IMR-90 (cell line): Measurements from ENCODE around the gene TXNDC16. TPM values are rescaled to one million over a fixed set of nuclear protein-coding genes. Genes with fewer than 3 reads are reported as not detected.

ENCODE experiments used
- ATAC-seq: fragments of 200-7000 bp; cut with Tn5 transposase; 2 replicates; pipeline ENCODE4 v1.9.1; 2020; ENCODE audit warnings: low read depth, mild to moderate bottlenecking, moderate library complexity
- BruUV-seq: library from RNA; stranded (reverse); fragments of 400-500 nt; replicated peaks from 2 replicates; lab custom pipeline; 2021; lab: Mats Ljungman, UMichigan
- CTCF ChIA-PET: fragments of 300-600 bp; formaldehyde crosslinking; extraction: SDS; loops from one replicate; lab custom pipeline; 2021; ENCODE audit warnings: antibody characterized with exemption; lab: Yijun Ruan, JAX
- POLR2A ChIA-PET: fragments of 300-600 bp; sonication (Branson Sonifier 250); formaldehyde crosslinking; loops from one replicate; lab custom pipeline; 2022; ENCODE audit warnings: antibody characterized with exemption; ENCODE audit not compliant: unreplicated experiment; lab: Charles Lee
- DNase-seq: peaks from one replicate; pipeline ENCODE4 v3.0.0; 2013
- H2AFZ ChIP-seq: replicated peaks from 2 replicates; pipeline ENCODE3; 2013; ENCODE audit warnings: low read length, mild to moderate bottlenecking; ENCODE audit not compliant: poor library complexity
- H2AK5ac ChIP-seq: 2 replicates; pipeline ENCODE4 v1.6.1; 2013; ENCODE audit warnings: low read depth, low read length, inconsistent platforms
- H2AK9ac ChIP-seq: replicated peaks from 2 replicates; pipeline ENCODE3; 2013; ENCODE audit warnings: mild to moderate bottlenecking, low read depth, low read length, moderate library complexity; ENCODE audit not compliant: poor library complexity
- H2BK120ac ChIP-seq: 2 replicates; pipeline ENCODE4 v1.6.1; 2013; ENCODE audit warnings: low read depth, low read length, inconsistent platforms
- H2BK15ac ChIP-seq: 3 replicates; pipeline ENCODE4 v1.6.1; 2013; ENCODE audit warnings: low read depth, low read length, inconsistent platforms
- H2BK20ac ChIP-seq: 2 replicates; pipeline ENCODE4 v1.6.1; 2013; ENCODE audit warnings: low read depth, mild to moderate bottlenecking, inconsistent platforms, low read length, moderate library complexity
- H2BK5ac ChIP-seq: 2 replicates; pipeline ENCODE4 v1.6.1; 2013; ENCODE audit warnings: mild to moderate bottlenecking, low read depth, low read length, inconsistent platforms; ENCODE audit not compliant: poor library complexity, severe bottlenecking
- H3K14ac ChIP-seq: replicated peaks from 2 replicates; pipeline ENCODE4 v1.6.1; 2013; ENCODE audit warnings: low read depth, low read length, inconsistent platforms
- H3K18ac ChIP-seq: 2 replicates; pipeline ENCODE4 v1.6.1; 2013; ENCODE audit warnings: low read depth, low read length, control low read depth
- H3K23ac ChIP-seq: 2 replicates; pipeline ENCODE4 v1.6.1; 2013; ENCODE audit warnings: low read depth, low read length, inconsistent platforms
- H3K27ac ChIP-seq: 2 replicates; pipeline ENCODE4 v1.5.1; 2013; ENCODE audit warnings: mild to moderate bottlenecking, control low read depth, low read length; ENCODE audit not compliant: insufficient read depth
- H3K27me3 ChIP-seq: 2 replicates; pipeline ENCODE4 v1.6.1; 2013; ENCODE audit warnings: low read length; ENCODE audit not compliant: control insufficient read depth, insufficient read depth
- H3K36me3 ChIP-seq: 2 replicates; pipeline ENCODE4 v1.6.1; 2013; ENCODE audit warnings: low read length, mixed read lengths; ENCODE audit not compliant: control insufficient read depth, insufficient read depth
- H3K4ac ChIP-seq: 2 replicates; pipeline ENCODE4 v1.6.1; 2013; ENCODE audit warnings: low read depth, low read length, inconsistent platforms
- H3K4me1 ChIP-seq: 2 replicates; pipeline ENCODE4 v1.6.1; 2013; ENCODE audit warnings: low read length, mixed read lengths; ENCODE audit not compliant: control insufficient read depth, insufficient read depth
- H3K4me2 ChIP-seq: 2 replicates; pipeline ENCODE4 v1.6.1; 2013; ENCODE audit warnings: low read depth, mild to moderate bottlenecking, control low read depth, low read length, moderate library complexity
- H3K4me3 ChIP-seq: 2 replicates; pipeline ENCODE4 v1.5.1; 2013; ENCODE audit warnings: low read depth, mild to moderate bottlenecking, control low read depth, low read length, moderate library complexity; ENCODE audit not compliant: insufficient read depth
- H3K56ac ChIP-seq: 2 replicates; pipeline ENCODE4 v1.6.1; 2013; ENCODE audit warnings: low read length, inconsistent platforms; ENCODE audit not compliant: insufficient read depth; ENCODE audit errors: extremely low read depth
- H3K79me1 ChIP-seq, 2 experiments: 2 replicates each; pipeline ENCODE4 v1.6.1; 2013; ENCODE audit warnings: low read length in 2 of 2, inconsistent platforms in 1 of 2, low read depth in 1 of 2
- H3K9ac ChIP-seq: 2 replicates; pipeline ENCODE4 v1.6.1; 2013; ENCODE audit warnings: low read depth, low read length, control low read depth
- H3K9me1 ChIP-seq: 2 replicates; pipeline ENCODE4 v1.6.1; 2013; ENCODE audit warnings: low read length, inconsistent platforms; ENCODE audit not compliant: insufficient read depth
- H3K9me3 ChIP-seq: 2 replicates; pipeline ENCODE4 v1.6.1; 2013; ENCODE audit warnings: low read length; ENCODE audit not compliant: control insufficient read depth, insufficient read depth
- H4K20me1 ChIP-seq: 2 replicates; pipeline ENCODE4 v1.6.1; 2013; ENCODE audit warnings: low read length, inconsistent platforms; ENCODE audit not compliant: insufficient read depth
- H4K5ac ChIP-seq: 2 replicates; pipeline ENCODE4 v1.6.1; 2013; ENCODE audit warnings: mild to moderate bottlenecking, low read depth, low read length, control low read depth
- H4K8ac ChIP-seq, 2 experiments: 2 replicates each; pipeline ENCODE4 v1.6.1; 2013; ENCODE audit warnings: low read depth in 2 of 2, low read length in 2 of 2, control low read depth in 1 of 2, inconsistent platforms in 1 of 2
- H4K91ac ChIP-seq: 2 replicates; pipeline ENCODE4 v1.6.1; 2013; ENCODE audit warnings: low read depth, low read length, inconsistent platforms; ENCODE audit not compliant: insufficient read depth
- BHLHE40 ChIP-seq: fragments of 150-350 bp; IDR thresholded peaks from 2 replicates; pipeline ENCODE4 v1.6.1; 2016; ENCODE audit warnings: mild to moderate bottlenecking, low read depth, low read length
- CEBPB ChIP-seq: IDR thresholded peaks from 2 replicates; pipeline ENCODE4 v1.6.1; 2012; ENCODE audit warnings: low read depth, low read length, improper control_type of control experiment
- FOS ChIP-seq: fragments of 150-350 bp; IDR thresholded peaks from 2 replicates; pipeline ENCODE4 v1.6.1; 2016; ENCODE audit warnings: low read depth, low read length
- MAFK ChIP-seq: IDR thresholded peaks from 2 replicates; pipeline ENCODE4 v1.6.1; 2012; ENCODE audit warnings: low read depth, low read length, improper control_type of control experiment
- WGBS, 2 experiments: methylation state at CpG; one replicate each; pipeline versions ENCODE4 v1.1.5 to v1.1.7; 2013; ENCODE audit warnings: missing lambda C conversion rate in 2 of 2; ENCODE audit not compliant: insufficient read length in 1 of 2; ENCODE audit errors: extremely low coverage in 2 of 2; 5-methylcytosine and 5-hydroxymethylcytosine counted together
- dilution Hi-C: fragments of 300-500 bp; cut with HindIII; formaldehyde crosslinking; loops from one replicate; pipeline ENCODE4 v1.14.3; 2018; ENCODE audit warnings: low sequenced_read_pairs; ENCODE audit not compliant: unreplicated experiment
- in situ Hi-C: fragments of 300-500 bp; cut with MboI; formaldehyde crosslinking; loops from 3 replicates; pipeline ENCODE4 v1.14.3; 2019; ENCODE audit warnings: low sequenced_read_pairs, inconsistent platforms, mixed read lengths
- intact Hi-C: fragments of 100-400 bp; cut with micrococcal nuclease; formaldehyde crosslinking; loops from 2 replicates; pipeline ENCODE4 v1.10.0; 2022
- polyA plus RNA-seq, 3 experiments: library from polyadenylated mRNA; depleted of rRNA; stranded (reverse); fragments of >200 nt; gene quantifications; 2 replicates each; pipeline ENCODE4 v1.2.3, GENCODE V29; 2012; ENCODE audit warnings: low replicate concordance in 1 of 3
- total RNA-seq: library from RNA; depleted of rRNA; stranded (reverse); fragments of >200 nt; gene quantifications from 2 replicates; pipeline ENCODE4 v1.2.3, GENCODE V29; 2012

Gene TXNDC16
- total and polyA plus RNA-seq, 2 of the 4 experiments (the other 2 are of a cell fraction), result 1.4 TPM

GRCh38 chr14:52455291-52456088, 96.8 kb downstream of the TXNDC16 start:
- no peaks in the 10 kb centered on the region for H3K36me3 ChIP-seq
- dilution Hi-C loops (no loop called here), intact Hi-C loops (loop anchor here (5.0 to 10.0 kb wide), 3 partner anchors 33 to 461 kb away; no protein-coding TSS in a partner anchor), in situ Hi-C loops (loop anchor here (10.0 kb wide), 1 partner anchor 131 kb away; no protein-coding TSS in a partner anchor)
- ChIA-PET CTCF (no interaction called here), POLR2A (no interaction called here)
- H2BK15ac ChIP-seq, result peak overlapping the region; percentile 33; the same call in 2 of the 3 replicates
- WGBS, 2 experiments, result no CpG with 5 or more reads among the region's 3 CpGs
- ATAC-seq, result peak; percentile 56
- peak overlapping the region; percentile 96 for H2BK20ac ChIP-seq
- H3K9me1 ChIP-seq, result peaks cover 6% of the 10 kb centered on the region
- peak overlapping the region; percentile 7; the same call in 1 of the 2 replicates for H3K56ac ChIP-seq
- no peaks in the 10 kb centered on the region for H3K27me3 ChIP-seq
- H3K18ac ChIP-seq, result peak overlapping the region; percentile 55; the same call in 1 of the 2 replicates
- no peak overlapping the region for H3K4me3 ChIP-seq
- no peak overlapping the region for H3K9ac ChIP-seq
- peak; percentile 87 for DNase-seq
- no peak overlapping the region for H2AK9ac ChIP-seq
- peak overlapping the region; percentile 72; the same call in 1 of the 2 replicates for H4K91ac ChIP-seq
- H3K4me1 ChIP-seq, result peaks cover 10% of the 10 kb centered on the region
- H3K9me3 ChIP-seq, result no peaks in the 10 kb centered on the region; the same call in 1 of the 2 replicates
- no peaks in the 10 kb centered on the region for H4K20me1 ChIP-seq
- peak overlapping the region; percentile 32 to 80 for H4K8ac ChIP-seq
- peak overlapping the region; percentile 75 for H3K14ac ChIP-seq
- no peak overlapping the region for H2AFZ ChIP-seq
- peak overlapping the region; percentile 93 for H2BK120ac ChIP-seq
- H3K27ac ChIP-seq, result peak overlapping the region; percentile 67; the same call in 1 of the 2 replicates
- peak overlapping the region; percentile 93 for H2BK5ac ChIP-seq
- H3K79me1 ChIP-seq, result no peaks in the 10 kb centered on the region
- 0 out of 2 replicates have a peak, but pooled peaks have one; percentile 23 for TF ChIP-seq FOS
- TF ChIP-seq MAFK, result peak; percentile 63
- peak; percentile 79 for TF ChIP-seq CEBPB
- no peak for TF ChIP-seq BHLHE40
- no TSS peak for BruUV-seq
- peak overlapping the region; percentile 86 for H3K4ac ChIP-seq
- peak overlapping the region; percentile 5; the same call in 1 of the 2 replicates for H4K5ac ChIP-seq
- H2AK5ac ChIP-seq, result 0 out of 2 replicates have a peak overlapping the region, but pooled peaks have one; percentile 52
- H3K4me2 ChIP-seq, result peak overlapping the region; percentile 39
- peak overlapping the region; percentile 62 for H3K23ac ChIP-seq
